ENCODE measurements around the gene RANGRF. TPM values are rescaled to one million over a fixed set of nuclear protein-coding genes. Genes with fewer than 3 reads are reported as not detected.

The RANGRF gene
- total and polyA plus RNA-seq, 9 of the 15 experiments (the other 6 are each of a cell fraction or from before 2014, with no cell fraction given): 7.6 to 60.0 (median 16.0) TPM

DNA sequence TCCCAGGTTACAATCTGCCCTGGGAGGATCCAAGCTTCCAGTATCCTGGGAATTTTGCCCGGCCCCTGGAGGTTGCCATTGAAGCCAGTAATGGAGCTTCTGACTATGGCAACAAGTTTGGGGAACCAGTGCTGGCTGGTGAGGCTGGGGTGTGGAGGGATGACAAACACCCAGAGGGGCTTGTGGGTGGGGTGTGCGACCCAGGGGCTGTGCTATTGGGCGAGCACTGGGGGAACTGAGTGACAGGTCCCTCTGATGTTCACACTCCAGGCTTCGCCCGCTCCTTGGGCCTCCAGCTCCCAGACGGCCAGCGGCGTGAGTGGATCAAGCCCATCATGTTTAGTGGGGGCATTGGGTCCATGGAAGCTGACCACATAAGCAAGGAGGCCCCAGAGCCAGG, 30.7 kb upstream of the RANGRF start (continued):
- TF ChIP-seq, protein P1, sequence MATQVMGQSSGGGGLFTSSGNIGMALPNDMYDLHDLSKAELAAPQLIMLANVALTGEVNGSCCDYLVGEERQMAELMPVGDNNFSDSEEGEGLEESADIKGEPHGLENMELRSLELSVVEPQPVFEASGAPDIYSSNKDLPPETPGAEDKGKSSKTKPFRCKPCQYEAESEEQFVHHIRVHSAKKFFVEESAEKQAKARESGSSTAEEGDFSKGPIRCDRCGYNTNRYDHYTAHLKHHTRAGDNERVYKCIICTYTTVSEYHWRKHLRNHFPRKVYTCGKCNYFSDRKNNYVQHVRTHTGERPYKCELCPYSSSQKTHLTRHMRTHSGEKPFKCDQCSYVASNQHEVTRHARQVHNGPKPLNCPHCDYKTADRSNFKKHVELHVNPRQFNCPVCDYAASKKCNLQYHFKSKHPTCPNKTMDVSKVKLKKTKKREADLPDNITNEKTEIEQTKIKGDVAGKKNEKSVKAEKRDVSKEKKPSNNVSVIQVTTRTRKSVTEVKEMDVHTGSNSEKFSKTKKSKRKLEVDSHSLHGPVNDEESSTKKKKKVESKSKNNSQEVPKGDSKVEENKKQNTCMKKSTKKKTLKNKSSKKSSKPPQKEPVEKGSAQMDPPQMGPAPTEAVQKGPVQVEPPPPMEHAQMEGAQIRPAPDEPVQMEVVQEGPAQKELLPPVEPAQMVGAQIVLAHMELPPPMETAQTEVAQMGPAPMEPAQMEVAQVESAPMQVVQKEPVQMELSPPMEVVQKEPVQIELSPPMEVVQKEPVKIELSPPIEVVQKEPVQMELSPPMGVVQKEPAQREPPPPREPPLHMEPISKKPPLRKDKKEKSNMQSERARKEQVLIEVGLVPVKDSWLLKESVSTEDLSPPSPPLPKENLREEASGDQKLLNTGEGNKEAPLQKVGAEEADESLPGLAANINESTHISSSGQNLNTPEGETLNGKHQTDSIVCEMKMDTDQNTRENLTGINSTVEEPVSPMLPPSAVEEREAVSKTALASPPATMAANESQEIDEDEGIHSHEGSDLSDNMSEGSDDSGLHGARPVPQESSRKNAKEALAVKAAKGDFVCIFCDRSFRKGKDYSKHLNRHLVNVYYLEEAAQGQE (IDR thresholded peaks at IDR 0.05; ENCODE audit: borderline replicate concordance): no peak
- TF ChIP-seq, protein P1 (CRISPR knock-in tag; IDR thresholded peaks at IDR 0.05; ENCODE audit: low read depth): no peak
- TF ChIP-seq NR1H2 (CRISPR knock-in tag; IDR thresholded peaks at IDR 0.05) (no peak), TCF7 (IDR thresholded peaks at IDR 0.05; ENCODE audit: borderline replicate concordance) (no peak)
- TF ChIP-seq, protein P2, sequence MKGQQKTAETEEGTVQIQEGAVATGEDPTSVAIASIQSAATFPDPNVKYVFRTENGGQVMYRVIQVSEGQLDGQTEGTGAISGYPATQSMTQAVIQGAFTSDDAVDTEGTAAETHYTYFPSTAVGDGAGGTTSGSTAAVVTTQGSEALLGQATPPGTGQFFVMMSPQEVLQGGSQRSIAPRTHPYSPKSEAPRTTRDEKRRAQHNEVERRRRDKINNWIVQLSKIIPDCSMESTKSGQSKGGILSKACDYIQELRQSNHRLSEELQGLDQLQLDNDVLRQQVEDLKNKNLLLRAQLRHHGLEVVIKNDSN (CRISPR knock-in tag; IDR thresholded peaks at IDR 0.05): no peak

Measured in K562 (cell line).